Measurements from ENCODE around the gene GLCCI1.

The GLCCI1 gene

DNA sequence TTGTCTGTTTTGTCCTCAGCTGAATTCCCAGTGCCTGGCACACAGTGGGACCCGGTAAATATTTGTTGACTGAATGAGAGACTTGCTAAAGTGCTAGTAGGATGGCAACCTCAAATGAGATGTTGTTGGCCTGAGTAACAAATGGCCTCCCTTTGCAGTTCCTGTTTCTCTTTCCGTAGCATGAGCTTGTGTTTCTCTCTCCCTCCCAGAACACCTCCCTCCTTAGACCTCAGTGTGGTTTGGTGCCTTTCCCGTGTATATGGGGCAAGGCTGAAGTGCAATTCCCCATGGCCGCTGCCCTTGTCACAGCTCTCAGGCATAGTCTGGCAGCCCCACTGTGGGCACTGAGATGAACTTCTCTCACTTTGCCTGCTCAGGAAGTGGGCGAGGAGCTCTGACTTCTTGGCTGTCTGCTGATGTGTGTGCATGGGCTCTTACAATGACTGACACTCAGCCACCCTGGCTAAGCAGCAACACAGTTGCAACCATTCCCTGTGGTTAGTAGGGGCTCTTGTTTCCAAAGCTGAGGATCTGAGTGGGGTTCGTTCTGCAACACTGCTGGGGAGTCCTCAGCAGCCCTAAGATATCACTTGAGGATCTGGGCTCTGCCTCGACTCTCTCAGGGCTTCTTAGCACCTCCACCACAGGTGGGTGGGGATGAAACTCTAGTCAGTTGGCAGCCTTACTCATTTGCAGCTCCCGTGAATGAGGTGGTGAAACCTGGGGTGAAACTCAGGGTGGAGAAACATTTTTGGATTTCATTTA is 157.3 kb downstream of the GLCCI1 start:
- peak; percentile 68 to 89 for DNase-seq (ENCODE audit: low spot score in 2 of 2)

DNA sequence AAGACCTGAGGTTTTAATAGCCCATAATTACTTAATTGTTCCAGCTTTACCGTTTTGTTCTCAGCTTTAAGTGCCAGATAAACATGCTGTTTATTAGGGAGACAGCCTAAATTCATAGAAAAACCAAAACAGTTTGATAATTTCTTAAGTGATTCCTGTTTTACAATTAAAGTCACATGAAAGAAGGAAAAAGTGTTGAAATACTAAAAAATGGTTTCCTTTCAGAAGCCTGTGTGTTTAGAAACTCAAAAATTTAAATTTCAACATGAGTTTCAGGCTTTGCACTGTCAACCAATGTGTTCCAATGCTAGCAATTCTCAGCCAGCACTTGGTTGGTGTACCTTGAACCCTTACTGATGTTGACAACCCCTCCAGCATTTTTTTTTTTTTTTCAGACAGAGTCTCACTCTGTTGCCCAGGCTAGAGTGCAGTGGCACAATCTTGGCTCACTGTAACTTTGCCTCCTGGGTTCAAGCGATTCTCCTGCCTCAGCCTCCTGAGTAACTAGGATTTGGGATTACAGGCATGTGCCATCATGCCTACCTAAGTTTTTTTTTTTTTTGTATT is 158.1 kb downstream of the GLCCI1 start:
- Mint-ChIP-seq H3K27ac (ENCODE audit: low read depth) (peak overlapping the region; percentile 99), H3K36me3 (ENCODE audit: insufficient read depth) (peaks cover 11% of the 10 kb centered on the region), H3K4me1 (peaks cover 78% of the 10 kb centered on the region), H3K27me3 (no peaks in the 10 kb centered on the region), H3K4me3 (peak overlapping the region; percentile 75), H3K9me3 (no peaks in the 10 kb centered on the region)
- ATAC-seq (replicated peaks; ENCODE audit: extremely low read depth, poor library complexity, severe bottlenecking) (no peak), DNase-seq (ENCODE audit: low spot score in 2 of 2) (no peak)

More for the DNA sequence above, 157.3 kb downstream of the GLCCI1 start:
- peak overlapping the region; percentile 75 for H3K4me3 Mint-ChIP-seq
- H3K27me3 Mint-ChIP-seq = no peaks in the 10 kb centered on the region
- no peaks in the 10 kb centered on the region for H3K9me3 Mint-ChIP-seq
- peaks cover 84% of the 10 kb centered on the region for H3K4me1 Mint-ChIP-seq
- H3K27ac Mint-ChIP-seq (ENCODE audit: low read depth) = peak overlapping the region; percentile 99
- peaks cover 11% of the 10 kb centered on the region for H3K36me3 Mint-ChIP-seq (ENCODE audit: insufficient read depth)
- peak; percentile 86 for ATAC-seq (replicated peaks; ENCODE audit: extremely low read depth, poor library complexity, severe bottlenecking)

GRCh38 chr7:8128449-8129317 is 160.1 kb downstream of the GLCCI1 start:
- Mint-ChIP-seq H3K4me3 (peak overlapping the region; percentile 64), H3K4me1 (peaks cover 81% of the 10 kb centered on the region), H3K27ac (ENCODE audit: low read depth) (peak overlapping the region; percentile 96)

GRCh38 chr7:8129318-8129659 is 160.7 kb downstream of the GLCCI1 start:
- Mint-ChIP-seq H3K36me3 (ENCODE audit: insufficient read depth) (peaks cover 17% of the 10 kb centered on the region), H3K27me3 (no peaks in the 10 kb centered on the region), H3K9me3 (no peaks in the 10 kb centered on the region), H3K4me3 (peak overlapping the region; percentile 64), H3K27ac (ENCODE audit: low read depth) (peak overlapping the region; percentile 96), H3K4me1 (peaks cover 85% of the 10 kb centered on the region)
- ATAC-seq (replicated peaks; ENCODE audit: extremely low read depth, poor library complexity, severe bottlenecking) (no peak), DNase-seq (ENCODE audit: low spot score in 2 of 2) (no peak)

More at GRCh38 chr7:8128449-8129317, 160.1 kb downstream of the GLCCI1 start:
- Mint-ChIP-seq H3K27me3 (no peaks in the 10 kb centered on the region), H3K36me3 (ENCODE audit: insufficient read depth) (peaks cover 17% of the 10 kb centered on the region), H3K9me3 (no peaks in the 10 kb centered on the region)
- ATAC-seq (replicated peaks; ENCODE audit: extremely low read depth, poor library complexity, severe bottlenecking) (peak; percentile 13), DNase-seq (ENCODE audit: low spot score in 2 of 2) (no peak)

- H3K27ac Mint-ChIP-seq (ENCODE audit: low read depth) = peak overlapping the region; percentile 87
- ATAC-seq (replicated peaks; ENCODE audit: extremely low read depth, poor library complexity, severe bottlenecking) (no peak), DNase-seq (ENCODE audit: low spot score in 2 of 2) (no peak)
- H3K36me3 Mint-ChIP-seq (ENCODE audit: insufficient read depth) = peaks cover 17% of the 10 kb centered on the region
- H3K9me3 Mint-ChIP-seq = no peaks in the 10 kb centered on the region
- H3K27me3 Mint-ChIP-seq = no peaks in the 10 kb centered on the region
- peaks cover 77% of the 10 kb centered on the region for H3K4me1 Mint-ChIP-seq
- H3K4me3 Mint-ChIP-seq = no peak overlapping the region
Observed at GRCh38 chr7:8130663-8131062, 162.1 kb downstream of the GLCCI1 start.

DNA sequence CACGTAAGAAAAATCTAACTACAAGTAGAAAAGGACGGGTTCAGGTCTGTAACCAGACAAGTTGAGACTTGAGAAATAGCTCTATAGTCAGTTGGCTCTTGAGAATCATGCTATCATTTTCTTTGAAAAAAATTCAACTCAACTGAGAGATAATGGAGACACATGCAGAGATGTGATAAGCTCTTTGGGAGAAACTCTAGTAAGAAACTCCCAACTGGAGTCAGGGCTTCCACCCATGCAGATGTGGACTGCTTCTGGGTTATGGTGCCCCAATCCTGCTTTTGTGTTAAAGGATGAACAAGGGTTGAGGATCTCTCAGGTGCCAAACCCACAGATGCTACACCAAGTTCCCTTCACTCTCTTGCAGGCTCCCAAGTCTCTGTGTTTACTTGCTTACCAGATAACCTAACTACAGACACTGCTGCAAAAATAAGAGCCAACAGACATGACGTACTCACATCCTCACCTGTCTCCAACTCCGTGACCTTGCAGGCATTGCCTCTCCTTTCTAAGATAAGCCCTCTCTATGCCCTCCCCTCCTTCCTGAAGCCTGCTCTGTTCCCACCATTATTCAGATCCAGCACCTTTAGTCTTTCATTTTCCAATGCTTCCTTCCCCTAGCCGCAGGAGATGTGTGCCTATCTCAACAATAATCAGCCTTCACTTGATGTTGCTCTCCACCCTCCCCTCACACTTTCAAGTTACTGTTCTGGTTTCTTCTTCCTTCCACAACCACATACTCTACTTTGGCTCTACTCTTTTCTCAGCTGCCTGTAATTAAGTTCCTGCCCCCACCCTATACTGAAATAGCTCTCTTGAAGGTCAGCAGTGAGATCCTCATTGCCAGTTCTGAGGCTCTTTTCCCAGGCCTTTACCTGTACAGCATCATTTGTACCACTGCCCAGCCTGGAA is 163.4 kb downstream of the GLCCI1 start:
- Mint-ChIP-seq H3K27me3 (no peaks in the 10 kb centered on the region), H3K27ac (ENCODE audit: low read depth) (peak overlapping the region; percentile 87), H3K9me3 (no peaks in the 10 kb centered on the region), H3K36me3 (ENCODE audit: insufficient read depth) (peaks cover 12% of the 10 kb centered on the region), H3K4me3 (peak overlapping the region; percentile 55), H3K4me1 (peaks cover 64% of the 10 kb centered on the region)
- ATAC-seq (replicated peaks; ENCODE audit: extremely low read depth, poor library complexity, severe bottlenecking) (peak; percentile 85), DNase-seq (ENCODE audit: low spot score in 2 of 2) (peak; percentile 48 to 72)

- H3K4me3 Mint-ChIP-seq = peak overlapping the region; percentile 55
- no peaks in the 10 kb centered on the region for H3K27me3 Mint-ChIP-seq
- DNase-seq (ENCODE audit: low spot score in 2 of 2) (no peak), ATAC-seq (replicated peaks; ENCODE audit: extremely low read depth, poor library complexity, severe bottlenecking) (no peak)
- peaks cover 10% of the 10 kb centered on the region for H3K36me3 Mint-ChIP-seq (ENCODE audit: insufficient read depth)
- no peaks in the 10 kb centered on the region for H3K9me3 Mint-ChIP-seq
- H3K27ac Mint-ChIP-seq (ENCODE audit: low read depth) = peak overlapping the region; percentile 87
- peaks cover 51% of the 10 kb centered on the region for H3K4me1 Mint-ChIP-seq
Observed at GRCh38 chr7:8133188-8133848, 164.7 kb downstream of the GLCCI1 start.

- peak overlapping the region; percentile 39 for H3K4me3 Mint-ChIP-seq
- H3K36me3 Mint-ChIP-seq (ENCODE audit: insufficient read depth) = peaks cover 6% of the 10 kb centered on the region
- ATAC-seq (replicated peaks; ENCODE audit: extremely low read depth, poor library complexity, severe bottlenecking) = no peak
- peak overlapping the region; percentile 87 for H3K27ac Mint-ChIP-seq (ENCODE audit: low read depth)
- H3K27me3 Mint-ChIP-seq = no peaks in the 10 kb centered on the region
- peaks cover 42% of the 10 kb centered on the region for H3K4me1 Mint-ChIP-seq
- no peak for DNase-seq (ENCODE audit: low spot score in 2 of 2)
- H3K9me3 Mint-ChIP-seq = no peaks in the 10 kb centered on the region
Observed at GRCh38 chr7:8134089-8134733, 165.6 kb downstream of the GLCCI1 start.

- no peak overlapping the region for H3K27ac Mint-ChIP-seq (ENCODE audit: low read depth)
- H3K4me1 Mint-ChIP-seq = peaks cover 34% of the 10 kb centered on the region
- H3K36me3 Mint-ChIP-seq (ENCODE audit: insufficient read depth) = peaks cover 9% of the 10 kb centered on the region
- no peak for ATAC-seq (replicated peaks; ENCODE audit: extremely low read depth, poor library complexity, severe bottlenecking)
- H3K9me3 Mint-ChIP-seq = no peaks in the 10 kb centered on the region
- H3K4me3 Mint-ChIP-seq = no peak overlapping the region
- no peaks in the 10 kb centered on the region for H3K27me3 Mint-ChIP-seq
- no peak for DNase-seq (ENCODE audit: low spot score in 2 of 2)
Observed at GRCh38 chr7:8135417-8135816, 166.8 kb downstream of the GLCCI1 start.

- H3K36me3 Mint-ChIP-seq (ENCODE audit: insufficient read depth) = peaks cover 9% of the 10 kb centered on the region
- no peak for ATAC-seq (replicated peaks; ENCODE audit: extremely low read depth, poor library complexity, severe bottlenecking)
- no peak for DNase-seq (ENCODE audit: low spot score in 2 of 2)
- no peaks in the 10 kb centered on the region for H3K9me3 Mint-ChIP-seq
- no peak overlapping the region for H3K27ac Mint-ChIP-seq (ENCODE audit: low read depth)
- no peak overlapping the region for H3K4me3 Mint-ChIP-seq
- peaks cover 28% of the 10 kb centered on the region for H3K4me1 Mint-ChIP-seq
- no peaks in the 10 kb centered on the region for H3K27me3 Mint-ChIP-seq
Observed at GRCh38 chr7:8136051-8136730, 167.6 kb downstream of the GLCCI1 start.

Measured in central memory CD8-positive, alpha-beta T cell (primary cell).